Lower lobe of right lung (tissue), 2 donors: Measurements from ENCODE around the gene SMYD3. TPM values are rescaled to one million over a fixed set of nuclear protein-coding genes. Genes with fewer than 3 reads are reported as not detected.

ENCODE experiments used
- ATAC-seq, 2 donors: fragments of 200-7000 bp; cut with Tn5 transposase; one replicate each; pipeline ENCODE4 v1.9.1; 2020 to 2022; ENCODE audit warnings: mild to moderate bottlenecking in 2 of 2, moderate library complexity in 2 of 2
- DNase-seq: peaks from one replicate; pipeline ENCODE4 v3.0.0-alpha.2; 2020
- H3K27ac ChIP-seq: fragments of 200-600 bp; one replicate; pipeline ENCODE4 v1.8.0; 2022
- H3K27me3 ChIP-seq: fragments of 200-600 bp; one replicate; pipeline ENCODE4 v1.8.0; 2022; ENCODE audit warnings: low read depth
- H3K36me3 ChIP-seq: fragments of 200-600 bp; one replicate; pipeline ENCODE4 v1.8.0; 2022; ENCODE audit warnings: mild to moderate bottlenecking
- H3K4me1 ChIP-seq: fragments of 200-600 bp; one replicate; pipeline ENCODE4 v1.8.0; 2022
- H3K4me3 ChIP-seq: fragments of 200-600 bp; one replicate; pipeline ENCODE4 v1.8.0; 2022; ENCODE audit warnings: mild to moderate bottlenecking
- H3K9me3 ChIP-seq: fragments of 200-600 bp; one replicate; pipeline ENCODE4 v1.8.0; 2022
- CTCF ChIP-seq: fragments of 200-600 bp; IDR thresholded peaks from one replicate; pipeline ENCODE4 v1.8.0; 2022; ENCODE audit warnings: antibody characterized with exemption, mild to moderate bottlenecking
- intact Hi-C: fragments of 100-400 bp; cut with DNase I; formaldehyde crosslinking; loops from one replicate; pipeline ENCODE4 v1.11.0; 2022
- total RNA-seq: library from RNA; stranded (reverse); fragmentation: NEBNext Ultra II Directional; extraction: Animal tissue kit (Norgen Biotek cat#: 25700); gene quantifications from one replicate; pipeline ENCODE4 v1.2.1, GENCODE V29; 2021
- donor health status: DM: no; HTN: yes; CAD: no; lungs with severe emphysema.

Gene SMYD3
- total RNA-seq, 1 donor from 2014 or later: 20.5 TPM

GRCh38 chr1:245997471-245998258 is 509.4 kb downstream of the SMYD3 start:
- TF ChIP-seq CTCF: no peak
- DNase-seq (no peak), ATAC-seq (no peak)
- Histone ChIP-seq H3K27me3 (no peaks in the 10 kb centered on the region), H3K36me3 (no peaks in the 10 kb centered on the region), H3K9me3 (no peaks in the 10 kb centered on the region), H3K4me3 (no peak overlapping the region), H3K4me1 (no peaks in the 10 kb centered on the region), H3K27ac (no peak overlapping the region)
- intact Hi-C loops: no loop called here

- H3K36me3 ChIP-seq: no peaks in the 10 kb centered on the region
- TF ChIP-seq CTCF: no peak
- DNase-seq: no peak
- intact Hi-C loops: no loop called here
- no peaks in the 10 kb centered on the region for H3K4me1 ChIP-seq
- H3K9me3 ChIP-seq: no peaks in the 10 kb centered on the region
- H3K27me3 ChIP-seq: no peaks in the 10 kb centered on the region
- ATAC-seq: no peak
- H3K27ac ChIP-seq: no peak overlapping the region
- no peak overlapping the region for H3K4me3 ChIP-seq
Observed at GRCh38 chr1:245996811-245997210, 510.3 kb downstream of the SMYD3 start.

GRCh38 chr1:245995474-245995873 is 511.6 kb downstream of the SMYD3 start:
- H3K27ac ChIP-seq: no peak overlapping the region
- ATAC-seq (no peak), DNase-seq (no peak)
- H3K9me3 ChIP-seq: no peaks in the 10 kb centered on the region
- H3K27me3 ChIP-seq: no peaks in the 10 kb centered on the region
- H3K36me3 ChIP-seq: no peaks in the 10 kb centered on the region
- intact Hi-C loops: no loop called here
- TF ChIP-seq CTCF: no peak
- no peak overlapping the region for H3K4me3 ChIP-seq
- no peaks in the 10 kb centered on the region for H3K4me1 ChIP-seq

- ATAC-seq: no peak
Observed at GRCh38 chr1:245991266-245991665, 515.8 kb downstream of the SMYD3 start.

GRCh38 chr1:245990315-245991022 is 516.6 kb downstream of the SMYD3 start:
- no peaks in the 10 kb centered on the region for H3K27me3 ChIP-seq
- no peak overlapping the region for H3K27ac ChIP-seq
- ATAC-seq (no peak), DNase-seq (no peak)
- intact Hi-C loops: no loop called here
- no peaks in the 10 kb centered on the region for H3K9me3 ChIP-seq
- TF ChIP-seq CTCF: no peak
- H3K4me1 ChIP-seq: peaks cover 5% of the 10 kb centered on the region
- H3K4me3 ChIP-seq: no peak overlapping the region
- H3K36me3 ChIP-seq: no peaks in the 10 kb centered on the region

More at GRCh38 chr1:245991266-245991665, 515.8 kb downstream of the SMYD3 start:
- Histone ChIP-seq H3K9me3 (no peaks in the 10 kb centered on the region), H3K36me3 (no peaks in the 10 kb centered on the region), H3K27me3 (no peaks in the 10 kb centered on the region), H3K27ac (no peak overlapping the region), H3K4me3 (no peak overlapping the region), H3K4me1 (peaks cover 5% of the 10 kb centered on the region)
- intact Hi-C loops: no loop called here
- DNase-seq: no peak
- no peak for TF ChIP-seq CTCF
